ENCODE data around the gene RBM14. TPM values are rescaled to one million over a fixed set of nuclear protein-coding genes. Genes with fewer than 3 reads are reported as not detected.

Gene RBM14
- total and polyA plus RNA-seq, 3 donors from 2014 or later = 85.2 to 149 (median 146) TPM

- no peak overlapping the region for H3K27ac ChIP-seq
- peaks cover 24% of the 10 kb centered on the region for H3K4me1 ChIP-seq
- intact Hi-C loops (cut with DNase I; ENCODE audit: low total_unique reads) = no loop called here
- WGBS, 2 donors = 76 to 92% methylated on average over 2 of the region's 2 CpGs
- H3K9me3 ChIP-seq = no peaks in the 10 kb centered on the region
- TF ChIP-seq POLR2A (IDR thresholded peaks at IDR 0.05) = no peak
- TF ChIP-seq CTCF (IDR thresholded peaks at IDR 0.05) = no peak
- no peaks in the 10 kb centered on the region for H3K36me3 ChIP-seq (ENCODE audit: low read depth, missing control alignments)
- no peak overlapping the region for H3K4me3 ChIP-seq
- DNase-seq = no peak
- H3K27me3 ChIP-seq = no peaks in the 10 kb centered on the region
These were observed 25.3 kb upstream of the RBM14 start for GRCh38 chr11:66591175-66591574.

GRCh38 chr11:66592457-66593302 lies 23.8 kb upstream of the RBM14 start, which contains the start of the genes CCDC87 and CCS:
Gene CCDC87, minus strand, starts transcription at chr11:66593063. Its CDS starts 48 bp downstream, at chr11:66593015.
Gene CCS, plus strand, starts transcription at chr11:66593185. Its CDS starts 77 bp downstream, at chr11:66593262.
- peak; percentile 98 for DNase-seq
- 4 to 9% methylated on average over 25 to 68 of the region's 68 CpGs for whole genome bisulfite sequencing, 2 donors
- Histone ChIP-seq H3K27ac (peak within 1 kb of the TSS; percentile 71 to 84), H3K9me3 (no peaks in the 10 kb centered on the region), H3K36me3 (ENCODE audit: low read depth, missing control alignments) (no peaks in the 10 kb centered on the region), H3K27me3 (no peaks in the 10 kb centered on the region), H3K4me1 (peaks cover 24% of the 10 kb centered on the region), H3K4me3 (peak within 1 kb of the TSS; percentile 58 to 71)
- intact Hi-C loops (cut with DNase I; ENCODE audit: low total_unique reads) = no loop called here
- TF ChIP-seq POLR2A (IDR thresholded peaks at IDR 0.05) (peak; percentile 71), CTCF (IDR thresholded peaks at IDR 0.05) (peak; percentile 48 to 81 (median 78))

DNA sequence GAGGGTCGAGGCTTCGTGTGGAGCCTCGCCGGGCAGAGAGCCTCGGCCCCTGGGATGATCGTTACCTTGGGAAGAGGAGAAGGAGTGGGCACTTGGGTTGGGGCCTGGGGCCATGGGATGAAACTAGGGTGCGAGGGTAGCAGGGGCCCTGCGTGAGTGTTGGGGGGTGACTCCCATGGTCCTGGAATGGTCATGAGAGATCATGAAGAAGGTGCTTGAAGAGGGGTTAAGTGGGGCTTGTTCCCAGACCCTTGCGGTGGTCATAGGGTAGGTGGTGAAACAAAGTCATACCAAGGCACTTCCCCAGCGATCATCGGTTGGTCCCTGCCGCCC lies 23.2 kb upstream of the RBM14 start:
- TF ChIP-seq CTCF (IDR thresholded peaks at IDR 0.05) (no peak), POLR2A (IDR thresholded peaks at IDR 0.05) (no peak)
- Histone ChIP-seq H3K27ac (peak overlapping the region; percentile 71 to 84), H3K4me3 (peak overlapping the region; percentile 58 to 71), H3K36me3 (ENCODE audit: low read depth, missing control alignments) (no peaks in the 10 kb centered on the region), H3K9me3 (no peaks in the 10 kb centered on the region), H3K4me1 (peaks cover 24% of the 10 kb centered on the region), H3K27me3 (no peaks in the 10 kb centered on the region)
- intact Hi-C loops (cut with DNase I; ENCODE audit: low total_unique reads) = no loop called here
- WGBS, 2 donors = 3 to 7% methylated on average over 11 to 12 of the region's 12 CpGs
- no peak for DNase-seq

DNA sequence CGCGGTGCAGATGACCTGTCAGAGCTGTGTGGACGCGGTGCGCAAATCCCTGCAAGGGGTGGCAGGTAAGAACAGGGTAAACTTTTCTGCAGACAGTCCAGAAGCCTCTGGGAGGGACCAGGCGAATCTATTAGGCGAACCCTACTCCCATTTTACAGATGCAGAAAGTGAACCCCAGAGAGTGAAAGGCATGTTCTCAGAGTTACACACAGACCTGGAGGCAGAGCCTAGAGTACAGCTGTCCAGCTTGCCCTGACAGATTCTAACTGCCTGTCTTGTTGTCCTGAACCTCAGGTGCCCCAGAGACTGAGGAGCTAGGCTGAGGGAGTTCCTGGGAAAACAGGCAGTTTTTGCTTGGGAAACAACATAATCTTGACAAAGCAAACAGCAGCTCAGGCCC lies 22.8 kb upstream of the RBM14 start:
- DNase-seq = no peak
- Histone ChIP-seq H3K4me3 (peak overlapping the region; percentile 58 to 71), H3K4me1 (peaks cover 24% of the 10 kb centered on the region), H3K9me3 (no peaks in the 10 kb centered on the region), H3K27me3 (no peaks in the 10 kb centered on the region), H3K27ac (peak overlapping the region; percentile 71 to 84), H3K36me3 (ENCODE audit: low read depth, missing control alignments) (no peaks in the 10 kb centered on the region)
- intact Hi-C loops (cut with DNase I; ENCODE audit: low total_unique reads) = no loop called here
- WGBS, 2 donors = 42 to 46% methylated on average over 7 of the region's 7 CpGs
- no peak for TF ChIP-seq CTCF (IDR thresholded peaks at IDR 0.05)
- no peak for TF ChIP-seq POLR2A (IDR thresholded peaks at IDR 0.05)

Measured in testis (tissue), 3 donors.